ENCODE data around the gene DRP2.

Gene DRP2

DNA sequence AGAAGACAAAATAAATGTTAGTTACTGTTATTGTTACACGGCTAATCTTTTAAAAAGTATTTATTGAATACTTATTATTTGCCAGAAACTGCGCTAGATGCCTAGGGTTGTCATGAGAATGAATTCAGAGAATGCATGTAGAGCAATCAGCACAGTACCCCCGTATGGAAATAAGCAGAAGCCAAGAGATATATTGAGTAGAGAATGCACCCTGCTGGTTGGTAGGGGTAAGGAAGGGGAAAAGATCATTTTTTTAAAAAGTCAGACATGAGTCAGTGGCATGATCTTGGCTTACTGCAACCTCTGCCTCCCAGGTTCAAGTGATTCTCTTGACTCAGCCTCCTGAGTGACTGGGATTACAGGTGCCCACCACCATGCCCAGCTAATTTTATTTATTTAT lies 13.1 kb upstream of the DRP2 start:
- H3K27me3 ChIP-seq (ENCODE audit: insufficient read depth, low read depth) = no peaks in the 10 kb centered on the region
- H3K79me2 ChIP-seq (ENCODE audit: insufficient read depth, low read depth) = no peaks in the 10 kb centered on the region
- TF ChIP-seq, protein P1, sequence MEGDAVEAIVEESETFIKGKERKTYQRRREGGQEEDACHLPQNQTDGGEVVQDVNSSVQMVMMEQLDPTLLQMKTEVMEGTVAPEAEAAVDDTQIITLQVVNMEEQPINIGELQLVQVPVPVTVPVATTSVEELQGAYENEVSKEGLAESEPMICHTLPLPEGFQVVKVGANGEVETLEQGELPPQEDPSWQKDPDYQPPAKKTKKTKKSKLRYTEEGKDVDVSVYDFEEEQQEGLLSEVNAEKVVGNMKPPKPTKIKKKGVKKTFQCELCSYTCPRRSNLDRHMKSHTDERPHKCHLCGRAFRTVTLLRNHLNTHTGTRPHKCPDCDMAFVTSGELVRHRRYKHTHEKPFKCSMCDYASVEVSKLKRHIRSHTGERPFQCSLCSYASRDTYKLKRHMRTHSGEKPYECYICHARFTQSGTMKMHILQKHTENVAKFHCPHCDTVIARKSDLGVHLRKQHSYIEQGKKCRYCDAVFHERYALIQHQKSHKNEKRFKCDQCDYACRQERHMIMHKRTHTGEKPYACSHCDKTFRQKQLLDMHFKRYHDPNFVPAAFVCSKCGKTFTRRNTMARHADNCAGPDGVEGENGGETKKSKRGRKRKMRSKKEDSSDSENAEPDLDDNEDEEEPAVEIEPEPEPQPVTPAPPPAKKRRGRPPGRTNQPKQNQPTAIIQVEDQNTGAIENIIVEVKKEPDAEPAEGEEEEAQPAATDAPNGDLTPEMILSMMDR (conservative IDR thresholded peaks at IDR 0.05; ENCODE audit: low read depth, low read length) = no peak; the same call in 1 of the 2 replicates
- H3K4me2 ChIP-seq = no peak overlapping the region
- no peak overlapping the region for H2AFZ ChIP-seq (ENCODE audit: low read depth)
- no peak overlapping the region for H3K27ac ChIP-seq
- no peaks in the 10 kb centered on the region for H3K36me3 ChIP-seq (ENCODE audit: insufficient read depth)
- H4K20me1 ChIP-seq (ENCODE audit: insufficient read depth) = no peaks in the 10 kb centered on the region
- H3K4me1 ChIP-seq (ENCODE audit: low read depth, poor library complexity, severe bottlenecking) = no peaks in the 10 kb centered on the region
- no peak overlapping the region for H3K9ac ChIP-seq
- no peak overlapping the region for H3K4me3 ChIP-seq (IDR thresholded peaks at IDR 0.05; ENCODE audit: insufficient read depth, low read depth, low read length)

DNA sequence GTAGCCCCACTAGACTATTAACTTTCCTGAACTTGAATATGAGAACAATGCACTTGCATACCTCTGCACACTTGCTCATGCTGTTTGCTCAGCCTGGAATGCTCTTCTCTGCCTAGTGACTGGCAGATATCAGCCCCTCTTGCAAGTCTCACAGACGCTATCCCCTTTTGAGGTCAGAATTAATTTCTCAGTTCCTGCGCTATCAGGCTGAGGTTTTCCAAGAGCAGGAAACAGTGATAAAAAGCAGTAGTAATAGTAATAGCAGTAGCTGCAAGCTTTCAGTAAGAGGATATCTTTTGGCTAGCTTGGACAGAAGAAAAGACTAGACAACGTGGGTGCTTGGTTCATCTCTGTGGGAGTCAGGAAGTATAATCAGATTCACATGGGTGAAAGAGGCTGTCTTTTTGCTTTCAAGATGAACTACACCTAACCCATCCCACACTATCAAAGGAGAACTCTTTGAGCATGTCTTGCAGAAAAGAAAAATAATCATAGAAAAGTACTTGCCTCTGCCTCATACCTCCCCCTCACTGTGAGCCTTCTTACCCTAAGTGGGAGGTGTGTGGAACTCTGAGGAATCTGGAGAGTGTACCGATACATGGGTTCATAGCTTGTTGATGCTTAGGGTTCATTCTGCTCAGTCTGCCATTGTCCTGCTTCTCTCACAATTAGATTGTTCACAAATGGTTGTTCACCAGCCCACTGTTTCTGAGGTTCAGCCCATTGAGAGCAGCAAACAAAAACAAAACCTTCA lies 11.3 kb upstream of the DRP2 start:
- no peak overlapping the region for H2AFZ ChIP-seq (ENCODE audit: low read depth)
- no peaks in the 10 kb centered on the region for H3K79me2 ChIP-seq (ENCODE audit: insufficient read depth, low read depth)
- H3K27me3 ChIP-seq (ENCODE audit: insufficient read depth, low read depth) = no peaks in the 10 kb centered on the region
- no peak overlapping the region for H3K9ac ChIP-seq
- no peak overlapping the region for H3K27ac ChIP-seq
- H3K4me2 ChIP-seq = no peak overlapping the region
- no peaks in the 10 kb centered on the region for H4K20me1 ChIP-seq (ENCODE audit: insufficient read depth)
- H3K36me3 ChIP-seq (ENCODE audit: insufficient read depth) = no peaks in the 10 kb centered on the region
- TF ChIP-seq, protein P1 (conservative IDR thresholded peaks at IDR 0.05; ENCODE audit: low read depth, low read length) = no peak
- H3K4me3 ChIP-seq (IDR thresholded peaks at IDR 0.05; ENCODE audit: insufficient read depth, low read depth, low read length) = no peak overlapping the region
- no peaks in the 10 kb centered on the region for H3K4me1 ChIP-seq (ENCODE audit: low read depth, poor library complexity, severe bottlenecking)

DNA sequence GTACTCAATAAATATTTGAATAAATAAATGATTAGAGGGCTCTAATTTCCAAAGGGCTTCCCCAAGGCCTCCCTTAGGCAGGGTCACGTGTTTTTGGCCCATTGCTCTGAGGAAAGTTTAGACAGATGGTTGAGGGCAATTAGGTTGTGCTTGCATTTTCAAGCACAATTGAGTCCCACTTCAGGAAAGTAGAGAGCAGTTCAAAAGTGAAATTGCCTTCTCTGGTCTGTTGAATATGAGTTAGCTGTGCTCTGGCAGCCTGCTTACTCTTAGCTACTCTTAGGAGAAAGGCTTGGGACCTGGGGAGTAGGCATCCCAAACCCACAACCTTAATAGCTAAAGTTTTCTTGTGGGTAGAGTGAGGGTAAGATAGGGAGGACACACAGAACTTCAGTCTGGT lies 9.0 kb upstream of the DRP2 start:
- H3K4me1 ChIP-seq (ENCODE audit: low read depth, poor library complexity, severe bottlenecking) = no peaks in the 10 kb centered on the region
- TF ChIP-seq, protein P1 (conservative IDR thresholded peaks at IDR 0.05; ENCODE audit: low read depth, low read length) = no peak

DNA sequence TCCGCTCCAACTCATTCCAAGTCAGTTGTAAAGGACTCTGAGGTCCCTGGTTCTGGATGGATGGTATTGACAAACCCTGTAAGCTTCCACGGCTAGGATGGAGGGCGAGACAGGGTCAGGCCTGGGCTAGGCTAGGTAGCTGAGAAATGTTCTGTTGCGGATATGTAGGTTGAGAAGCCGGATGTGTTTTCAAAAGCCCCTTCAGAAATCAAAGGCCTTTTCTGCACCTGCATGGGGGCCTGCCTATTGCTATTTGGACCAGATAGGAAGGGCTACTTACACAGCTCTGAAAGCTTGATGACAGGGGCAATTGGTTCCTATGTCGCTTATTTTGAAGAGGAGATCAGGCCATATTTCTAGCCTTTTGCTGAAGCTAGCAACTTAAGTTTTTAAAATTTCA lies 1.9 kb upstream of the DRP2 start:
- no peaks in the 10 kb centered on the region for H3K27me3 ChIP-seq (ENCODE audit: insufficient read depth, low read depth)
- H2AFZ ChIP-seq (ENCODE audit: low read depth) = no peak overlapping the region
- TF ChIP-seq, protein P1 (conservative IDR thresholded peaks at IDR 0.05; ENCODE audit: low read depth, low read length) = no peak
- no peak overlapping the region for H3K9ac ChIP-seq
- H4K20me1 ChIP-seq (ENCODE audit: insufficient read depth) = no peaks in the 10 kb centered on the region
- H3K4me2 ChIP-seq = no peak overlapping the region
- no peaks in the 10 kb centered on the region for H3K79me2 ChIP-seq (ENCODE audit: insufficient read depth, low read depth)
- H3K4me1 ChIP-seq (ENCODE audit: low read depth, poor library complexity, severe bottlenecking) = no peaks in the 10 kb centered on the region
- H3K4me3 ChIP-seq (IDR thresholded peaks at IDR 0.05; ENCODE audit: insufficient read depth, low read depth, low read length) = no peak overlapping the region
- H3K36me3 ChIP-seq (ENCODE audit: insufficient read depth) = no peaks in the 10 kb centered on the region
- no peak overlapping the region for H3K27ac ChIP-seq

More for the DNA sequence above, 9.0 kb upstream of the DRP2 start:
- H3K9ac ChIP-seq = no peak overlapping the region
- no peak overlapping the region for H2AFZ ChIP-seq (ENCODE audit: low read depth)
- H3K4me3 ChIP-seq (IDR thresholded peaks at IDR 0.05; ENCODE audit: insufficient read depth, low read depth, low read length) = no peak overlapping the region
- no peaks in the 10 kb centered on the region for H3K79me2 ChIP-seq (ENCODE audit: insufficient read depth, low read depth)
- no peaks in the 10 kb centered on the region for H3K27me3 ChIP-seq (ENCODE audit: insufficient read depth, low read depth)
- H4K20me1 ChIP-seq (ENCODE audit: insufficient read depth) = no peaks in the 10 kb centered on the region
- no peaks in the 10 kb centered on the region for H3K36me3 ChIP-seq (ENCODE audit: insufficient read depth)
- no peak overlapping the region for H3K27ac ChIP-seq
- H3K4me2 ChIP-seq = no peak overlapping the region
